DND-41 (cell line): ENCODE results near the gene YTHDC2.

ENCODE experiments used
- ATAC-seq: fragments of 200-7000 bp; cut with Tn5 transposase; 3 replicates; pipeline ENCODE4 v1.9.1; 2021; ENCODE audit warnings: low read depth; ENCODE audit not compliant: insufficient read depth
- DNase-seq: peaks from one replicate; pipeline ENCODE4 v3.0.0-alpha.2; 2020
- H2AFZ ChIP-seq: 2 replicates; pipeline ENCODE4 v1.6.0; 2012; ENCODE audit warnings: low read depth, low read length
- H3K27ac ChIP-seq: 2 replicates; pipeline ENCODE4 v1.5.1; 2012; ENCODE audit warnings: low read length, inconsistent platforms
- H3K27me3 ChIP-seq: fragments of 200-600 bp; sonication (generic); 2 replicates; pipeline ENCODE4 v1.6.0; 2012; ENCODE audit warnings: low read length, mild to moderate bottlenecking, inconsistent platforms; ENCODE audit not compliant: insufficient read depth, poor library complexity
- H3K36me3 ChIP-seq: 2 replicates; pipeline ENCODE4 v1.5.1; 2012; ENCODE audit warnings: low read length, inconsistent platforms; ENCODE audit not compliant: insufficient read depth
- H3K4me1 ChIP-seq: 2 replicates; pipeline ENCODE4 v1.5.1; 2012; ENCODE audit warnings: mild to moderate bottlenecking, low read length; ENCODE audit not compliant: insufficient read depth
- H3K4me2 ChIP-seq: 2 replicates; pipeline ENCODE4 v1.6.0; 2012; ENCODE audit warnings: mild to moderate bottlenecking, moderate library complexity, low read length, inconsistent platforms; ENCODE audit not compliant: insufficient read depth
- H3K4me3 ChIP-seq, 2 experiments: fragments of 200-600 bp in 1 of 2; shearing (Covaris generic) in 1 of 2; 2 replicates each; pipeline ENCODE4 v1.5.1; 2012 to 2016; ENCODE audit warnings: inconsistent platforms in 2 of 2, low read length in 2 of 2, mild to moderate bottlenecking in 2 of 2, low read depth in 1 of 2, moderate library complexity in 1 of 2
- H3K79me2 ChIP-seq: 2 replicates; pipeline ENCODE4 v1.6.0; 2012; ENCODE audit warnings: low read length, inconsistent platforms; ENCODE audit not compliant: insufficient read depth
- H3K9ac ChIP-seq: 2 replicates; pipeline ENCODE4 v1.6.0; 2012; ENCODE audit warnings: low read depth, mild to moderate bottlenecking, inconsistent platforms, low read length, moderate library complexity
- H3K9me3 ChIP-seq: 2 replicates; pipeline ENCODE4 v1.5.1; 2012; ENCODE audit warnings: low read length, moderate library complexity, mild to moderate bottlenecking, inconsistent platforms; ENCODE audit not compliant: insufficient read depth, severe bottlenecking
- H4K20me1 ChIP-seq: 2 replicates; pipeline ENCODE4 v1.6.0; 2012; ENCODE audit warnings: low read length; ENCODE audit not compliant: insufficient read depth
- EZH2 ChIP-seq: IDR thresholded peaks from 3 replicates; pipeline ENCODE4 v1.6.1; 2012; ENCODE audit warnings: borderline replicate concordance, low read depth, mild to moderate bottlenecking, moderate library complexity, low read length, inconsistent platforms; ENCODE audit not compliant: severe bottlenecking
- TF ChIP-seq, protein P1 (sequence below): IDR thresholded peaks from 2 replicates; pipeline ENCODE4 v1.5.1; 2012; ENCODE audit warnings: borderline replicate concordance, low read length, moderate library complexity, mild to moderate bottlenecking; ENCODE audit not compliant: poor library complexity, severe bottlenecking; ENCODE audit errors: extremely low read depth

YTHDC2 gene

DNA sequence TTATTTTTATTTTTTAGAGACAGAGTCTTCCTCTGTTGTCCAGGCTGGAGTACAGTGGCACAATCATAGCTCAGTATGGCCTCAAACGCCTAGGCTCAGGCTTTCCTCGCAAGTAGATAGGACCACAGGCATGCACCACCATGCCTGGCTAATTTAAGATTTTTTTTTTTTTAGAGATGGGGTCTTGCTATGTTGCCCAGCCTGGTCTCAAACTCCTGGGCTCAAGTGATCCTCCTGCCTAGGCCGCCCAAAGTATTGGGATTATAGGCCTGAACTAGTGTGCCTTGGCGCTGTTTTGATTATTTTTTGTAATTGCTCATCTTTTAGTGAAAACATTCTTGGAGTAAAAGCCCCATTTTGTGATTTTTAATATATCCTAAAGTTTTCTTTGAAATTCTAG is 5.4 kb downstream of the YTHDC2 start:
- H3K79me2 ChIP-seq, result peaks cover 94% of the 10 kb centered on the region
- H3K36me3 ChIP-seq, result peaks cover 50% of the 10 kb centered on the region
- no peak overlapping the region for H3K27ac ChIP-seq
- no peak overlapping the region for H2AFZ ChIP-seq
- H3K4me3 ChIP-seq, result no peak overlapping the region
- ATAC-seq, result no peak
- TF ChIP-seq, protein P1, sequence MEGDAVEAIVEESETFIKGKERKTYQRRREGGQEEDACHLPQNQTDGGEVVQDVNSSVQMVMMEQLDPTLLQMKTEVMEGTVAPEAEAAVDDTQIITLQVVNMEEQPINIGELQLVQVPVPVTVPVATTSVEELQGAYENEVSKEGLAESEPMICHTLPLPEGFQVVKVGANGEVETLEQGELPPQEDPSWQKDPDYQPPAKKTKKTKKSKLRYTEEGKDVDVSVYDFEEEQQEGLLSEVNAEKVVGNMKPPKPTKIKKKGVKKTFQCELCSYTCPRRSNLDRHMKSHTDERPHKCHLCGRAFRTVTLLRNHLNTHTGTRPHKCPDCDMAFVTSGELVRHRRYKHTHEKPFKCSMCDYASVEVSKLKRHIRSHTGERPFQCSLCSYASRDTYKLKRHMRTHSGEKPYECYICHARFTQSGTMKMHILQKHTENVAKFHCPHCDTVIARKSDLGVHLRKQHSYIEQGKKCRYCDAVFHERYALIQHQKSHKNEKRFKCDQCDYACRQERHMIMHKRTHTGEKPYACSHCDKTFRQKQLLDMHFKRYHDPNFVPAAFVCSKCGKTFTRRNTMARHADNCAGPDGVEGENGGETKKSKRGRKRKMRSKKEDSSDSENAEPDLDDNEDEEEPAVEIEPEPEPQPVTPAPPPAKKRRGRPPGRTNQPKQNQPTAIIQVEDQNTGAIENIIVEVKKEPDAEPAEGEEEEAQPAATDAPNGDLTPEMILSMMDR, result no peak
- no peak for TF ChIP-seq EZH2
- no peak overlapping the region for H3K4me2 ChIP-seq
- DNase-seq, result no peak
- no peaks in the 10 kb centered on the region for H3K9me3 ChIP-seq
- no peaks in the 10 kb centered on the region for H3K27me3 ChIP-seq
- H3K4me1 ChIP-seq, result peaks cover 47% of the 10 kb centered on the region
- peaks cover 9% of the 10 kb centered on the region; the same call in 1 of the 2 replicates for H4K20me1 ChIP-seq
- H3K9ac ChIP-seq, result no peak overlapping the region

DNA sequence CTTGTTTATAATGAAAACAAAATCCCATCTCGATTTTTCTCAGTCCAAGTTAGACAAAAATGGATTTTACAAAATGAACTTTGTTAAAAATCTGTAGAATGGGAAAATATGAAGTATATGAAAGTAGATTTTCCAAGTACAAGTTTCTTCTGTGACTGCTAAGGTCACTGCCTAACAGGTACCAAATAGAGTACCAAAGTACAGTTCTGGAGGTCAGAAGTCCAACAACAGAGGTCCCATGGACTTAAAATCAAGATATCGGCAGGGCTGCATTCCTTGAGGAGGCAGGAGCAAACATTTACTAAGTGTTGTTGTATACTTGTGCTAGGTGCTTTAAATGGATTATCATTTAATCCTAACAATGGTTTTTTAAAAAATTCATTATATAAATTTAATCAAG is 5.9 kb downstream of the YTHDC2 start:
- no peak overlapping the region for H3K4me2 ChIP-seq
- no peaks in the 10 kb centered on the region for H3K9me3 ChIP-seq
- peaks cover 6% of the 10 kb centered on the region; the same call in 1 of the 2 replicates for H4K20me1 ChIP-seq
- TF ChIP-seq, protein P1, result no peak
- no peak for TF ChIP-seq EZH2
- ATAC-seq (no peak), DNase-seq (no peak)
- peaks cover 50% of the 10 kb centered on the region for H3K36me3 ChIP-seq
- no peak overlapping the region for H3K27ac ChIP-seq
- no peak overlapping the region for H3K9ac ChIP-seq
- H3K4me3 ChIP-seq, result no peak overlapping the region
- peaks cover 92% of the 10 kb centered on the region for H3K79me2 ChIP-seq
- no peak overlapping the region for H2AFZ ChIP-seq
- H3K4me1 ChIP-seq, result peaks cover 50% of the 10 kb centered on the region
- no peaks in the 10 kb centered on the region for H3K27me3 ChIP-seq

DNA sequence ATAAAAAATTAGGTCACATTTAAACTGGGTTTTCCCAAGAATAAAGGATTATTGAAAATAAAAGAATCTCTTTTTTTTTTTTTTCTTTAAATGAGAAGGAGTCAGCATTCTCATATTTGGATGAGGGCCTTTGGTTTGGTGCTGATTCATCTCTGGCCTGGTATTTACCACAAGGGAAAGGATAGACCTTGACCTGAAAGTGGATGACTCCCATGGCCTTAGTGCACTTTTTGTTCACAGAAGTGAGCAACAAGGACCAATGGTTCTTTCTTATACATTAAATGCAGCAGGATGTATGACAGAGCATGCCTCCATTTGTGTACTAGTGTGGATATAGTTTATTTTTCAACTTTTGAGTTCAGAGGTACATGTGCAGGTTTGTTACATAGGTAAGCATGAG is 6.9 kb downstream of the YTHDC2 start:
- Histone ChIP-seq H4K20me1 (peaks cover 6% of the 10 kb centered on the region; the same call in 1 of the 2 replicates), H3K9me3 (no peaks in the 10 kb centered on the region), H3K79me2 (peaks cover 93% of the 10 kb centered on the region), H2AFZ (no peak overlapping the region), H3K36me3 (peaks cover 53% of the 10 kb centered on the region), H3K4me3 (no peak overlapping the region), H3K9ac (no peak overlapping the region), H3K27me3 (no peaks in the 10 kb centered on the region), H3K27ac (no peak overlapping the region), H3K4me2 (no peak overlapping the region), H3K4me1 (peaks cover 49% of the 10 kb centered on the region)
- no peak for DNase-seq
- TF ChIP-seq, protein P1, result no peak
- no peak for TF ChIP-seq EZH2
- ATAC-seq, result no peak

DNA sequence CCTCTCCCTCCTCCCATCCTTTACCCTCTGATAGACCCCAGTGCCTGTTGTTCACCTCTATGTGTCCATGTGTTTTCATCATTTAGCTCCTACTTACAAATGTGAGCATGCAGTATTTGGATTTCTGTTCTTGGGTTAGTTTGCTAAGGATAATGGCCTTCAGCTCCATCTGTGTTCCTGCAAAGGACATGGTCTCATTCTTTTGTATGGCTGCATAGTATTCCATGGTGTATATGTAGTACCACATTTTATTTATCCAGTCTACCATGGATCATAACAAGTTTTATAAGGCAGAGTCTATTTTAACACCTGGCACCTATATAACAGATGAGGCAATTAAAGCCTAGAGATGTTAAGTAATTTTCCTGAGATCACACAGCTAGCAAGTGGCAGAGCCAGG is 7.4 kb downstream of the YTHDC2 start:
- H3K4me2 ChIP-seq, result no peak overlapping the region
- ATAC-seq, result no peak

More for the DNA sequence above, 7.4 kb downstream of the YTHDC2 start:
- no peaks in the 10 kb centered on the region for H3K9me3 ChIP-seq
- H4K20me1 ChIP-seq, result peaks cover 6% of the 10 kb centered on the region; the same call in 1 of the 2 replicates
- peaks cover 92% of the 10 kb centered on the region for H3K79me2 ChIP-seq
- H3K36me3 ChIP-seq, result peaks cover 54% of the 10 kb centered on the region
- DNase-seq, result no peak
- no peak overlapping the region for H3K4me3 ChIP-seq
- no peak overlapping the region for H2AFZ ChIP-seq
- H3K9ac ChIP-seq, result no peak overlapping the region
- H3K27me3 ChIP-seq, result no peaks in the 10 kb centered on the region
- TF ChIP-seq EZH2, result no peak
- TF ChIP-seq, protein P1, result no peak
- no peak overlapping the region for H3K27ac ChIP-seq
- H3K4me1 ChIP-seq, result peaks cover 45% of the 10 kb centered on the region
